GM12874 (cell line): ENCODE results near the gene GRIN2A.

Experiments used
- TF ChIP-seq, protein P1 (sequence below): IDR thresholded peaks from 2 replicates; pipeline ENCODE4 v1.5.1; 2011; ENCODE audit warnings: low read depth, mild to moderate bottlenecking, control low read depth, low read length, moderate library complexity; ENCODE audit not compliant: insufficient read depth

GRIN2A gene

DNA sequence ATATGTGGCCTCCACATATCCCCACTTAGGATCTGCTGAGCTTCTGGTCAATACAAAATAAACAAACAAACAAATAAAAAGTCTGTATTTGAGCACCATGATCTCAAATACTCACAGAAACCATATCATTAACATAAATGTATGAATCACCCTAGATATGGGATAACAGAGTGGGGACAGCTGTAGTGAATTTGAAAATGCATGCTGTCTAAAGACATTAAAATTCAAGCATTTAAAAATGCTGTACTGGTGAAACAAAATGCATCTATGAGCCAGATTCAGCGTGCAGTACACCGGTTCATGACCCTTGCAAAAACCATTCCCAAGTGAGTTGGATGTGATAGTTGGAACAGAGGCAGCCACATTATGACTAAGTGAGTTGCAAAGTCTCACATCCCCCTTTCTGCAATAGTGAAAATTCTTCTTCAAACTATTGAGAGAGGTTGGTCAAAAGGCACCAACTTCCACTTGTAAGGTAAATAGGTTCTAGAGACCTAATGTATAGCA lies 12.3 kb downstream of the GRIN2A start:
- TF ChIP-seq, protein P1, sequence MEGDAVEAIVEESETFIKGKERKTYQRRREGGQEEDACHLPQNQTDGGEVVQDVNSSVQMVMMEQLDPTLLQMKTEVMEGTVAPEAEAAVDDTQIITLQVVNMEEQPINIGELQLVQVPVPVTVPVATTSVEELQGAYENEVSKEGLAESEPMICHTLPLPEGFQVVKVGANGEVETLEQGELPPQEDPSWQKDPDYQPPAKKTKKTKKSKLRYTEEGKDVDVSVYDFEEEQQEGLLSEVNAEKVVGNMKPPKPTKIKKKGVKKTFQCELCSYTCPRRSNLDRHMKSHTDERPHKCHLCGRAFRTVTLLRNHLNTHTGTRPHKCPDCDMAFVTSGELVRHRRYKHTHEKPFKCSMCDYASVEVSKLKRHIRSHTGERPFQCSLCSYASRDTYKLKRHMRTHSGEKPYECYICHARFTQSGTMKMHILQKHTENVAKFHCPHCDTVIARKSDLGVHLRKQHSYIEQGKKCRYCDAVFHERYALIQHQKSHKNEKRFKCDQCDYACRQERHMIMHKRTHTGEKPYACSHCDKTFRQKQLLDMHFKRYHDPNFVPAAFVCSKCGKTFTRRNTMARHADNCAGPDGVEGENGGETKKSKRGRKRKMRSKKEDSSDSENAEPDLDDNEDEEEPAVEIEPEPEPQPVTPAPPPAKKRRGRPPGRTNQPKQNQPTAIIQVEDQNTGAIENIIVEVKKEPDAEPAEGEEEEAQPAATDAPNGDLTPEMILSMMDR: no peak

DNA sequence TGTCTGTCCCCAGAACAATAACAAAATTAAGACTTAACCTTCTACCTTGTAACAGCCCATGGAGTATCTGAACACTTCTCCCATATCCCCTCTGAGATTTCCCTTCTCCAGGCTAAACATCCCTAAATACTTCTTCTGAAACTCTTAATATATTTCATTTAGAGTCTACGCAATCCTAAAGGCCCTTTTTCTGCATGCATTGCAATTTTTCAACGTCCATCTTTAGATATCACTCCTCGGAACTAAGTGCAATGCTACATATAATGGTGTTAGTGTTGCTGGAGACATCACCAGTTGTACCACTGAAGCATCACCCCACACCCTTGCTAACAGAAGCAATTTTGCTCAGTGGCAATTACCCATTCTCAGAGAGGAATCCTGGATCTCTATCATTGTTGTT lies 13.2 kb downstream of the GRIN2A start:
- TF ChIP-seq, protein P1: no peak

DNA sequence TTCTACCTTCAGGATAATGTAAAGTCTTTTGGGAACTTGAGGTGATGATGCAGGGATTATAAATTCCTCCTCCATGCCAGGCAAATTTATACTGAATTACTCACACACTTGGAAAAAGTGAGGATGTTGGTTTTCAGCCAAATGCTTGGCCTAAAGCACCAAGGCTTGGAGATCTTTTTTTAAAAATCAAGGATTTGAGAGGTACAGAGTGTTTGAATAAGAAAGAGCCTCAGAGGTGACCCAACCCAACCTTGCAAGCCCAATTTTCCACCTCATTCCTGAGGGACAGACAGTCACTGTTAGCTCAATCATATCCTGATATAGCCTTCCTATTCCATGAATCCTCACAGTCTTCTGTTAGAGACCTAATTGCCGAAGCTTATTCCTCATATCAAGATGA lies 14.0 kb downstream of the GRIN2A start:
- TF ChIP-seq, protein P1: no peak

DNA sequence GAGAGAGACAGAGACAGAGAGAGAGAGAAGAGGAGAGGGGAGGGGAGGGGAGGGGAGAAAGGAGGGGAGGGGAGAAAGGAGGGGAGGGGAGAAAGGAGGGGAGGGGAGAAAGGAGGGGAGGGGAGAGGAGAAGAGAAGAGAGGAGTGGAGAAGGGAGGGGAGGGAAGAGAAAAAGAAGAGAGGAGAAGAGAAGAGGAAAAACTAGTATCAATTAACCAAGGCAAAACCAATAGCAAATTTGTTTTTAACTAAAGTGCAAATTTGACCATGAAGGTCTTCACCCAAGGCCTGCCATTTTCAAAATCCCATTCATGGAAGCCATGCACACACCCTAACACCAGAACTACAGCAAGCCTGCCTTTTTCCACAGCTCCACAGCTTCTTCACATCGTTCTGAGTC lies 16.6 kb downstream of the GRIN2A start:
- TF ChIP-seq, protein P1: no peak

DNA sequence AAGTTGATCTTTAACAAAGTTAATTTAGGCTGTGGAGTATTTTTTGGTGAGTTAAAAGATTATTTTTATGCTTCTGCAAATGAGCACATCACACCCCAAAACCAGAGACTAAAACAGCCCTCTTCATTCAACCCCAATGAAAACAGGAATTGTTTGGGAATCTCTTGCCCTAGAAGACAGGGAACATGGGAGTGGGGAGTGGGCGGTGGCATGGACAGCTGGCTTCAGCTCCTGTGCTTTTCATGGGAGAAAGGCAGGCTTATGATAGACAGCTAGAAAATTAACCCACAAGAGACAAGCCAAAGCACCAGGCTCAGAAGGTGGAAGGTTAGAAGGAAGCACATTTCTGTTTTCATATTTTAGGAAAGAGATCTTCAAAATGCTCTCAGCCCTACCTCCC lies 19.2 kb downstream of the GRIN2A start:
- TF ChIP-seq, protein P1: no peak

DNA sequence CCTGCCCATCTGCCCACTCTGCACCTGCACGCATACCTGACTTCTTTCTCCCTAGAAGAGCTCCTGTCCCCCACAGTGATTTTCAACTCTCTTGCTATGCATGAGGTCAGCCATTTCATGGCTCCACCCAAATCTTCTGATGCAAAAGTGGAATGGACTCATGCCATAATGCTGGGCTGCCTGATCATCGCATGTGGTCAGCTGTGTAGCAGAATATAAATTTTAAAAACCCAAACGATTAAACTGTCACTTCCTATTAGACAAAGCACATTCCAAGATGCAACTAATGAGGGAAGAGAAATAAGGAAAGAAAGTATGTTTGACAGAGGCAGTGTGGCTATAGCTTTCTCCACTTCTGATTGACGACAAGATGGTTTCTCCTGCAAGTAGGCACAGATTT lies 26.1 kb downstream of the GRIN2A start:
- TF ChIP-seq, protein P1: no peak

DNA sequence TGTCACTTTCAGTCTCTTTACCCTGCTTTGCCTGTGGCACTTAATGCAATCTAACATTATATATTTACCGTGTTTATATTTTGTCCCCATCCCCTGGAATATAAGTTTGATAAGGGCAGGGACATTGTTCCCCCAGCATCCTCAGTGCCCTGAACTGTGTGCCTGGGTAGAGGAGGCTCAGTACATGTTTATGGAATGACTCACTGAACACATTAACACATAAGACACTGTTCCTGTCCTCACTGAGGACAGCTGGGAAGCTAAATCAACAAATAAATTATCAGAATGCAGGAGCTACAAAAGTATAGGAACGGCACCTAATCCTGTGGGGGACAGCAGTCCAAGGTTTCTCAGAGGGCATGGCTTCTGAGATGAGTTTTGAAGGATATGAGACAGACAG lies 27.8 kb downstream of the GRIN2A start:
- TF ChIP-seq, protein P1: no peak
